H1 (cell line): Measurements from ENCODE around the gene ANXA3. TPM values are rescaled to one million over a fixed set of nuclear protein-coding genes. Genes with fewer than 3 reads are reported as not detected.

Source experiments
- CTCF ChIA-PET: fragments of 300-600 bp; sonication (Branson Sonifier 250); formaldehyde crosslinking; loops from one replicate; lab custom pipeline; 2021; ENCODE audit not compliant: partially characterized antibody; lab: Charles Lee
- POLR2A ChIA-PET: fragments of 300-600 bp; sonication (Branson Sonifier 250); formaldehyde crosslinking; loops from one replicate; lab custom pipeline; 2021; ENCODE audit warnings: inconsistent platforms; ENCODE audit not compliant: partially characterized antibody; lab: Charles Lee
- DNase-seq, 2 experiments: peaks; one replicate each; pipeline versions ENCODE4 v3.0.0 to v3.0.0-alpha.2; 2010 to 2022; ENCODE audit warnings: low spot score in 2 of 2, low read depth in 1 of 2, mixed read lengths in 1 of 2
- FAIRE-seq: peaks from 2 replicates; lab custom pipeline; 2011; peaks lifted over from hg19 to GRCh38; lab: Jason Lieb, UNC
- H2AFZ ChIP-seq: 2 replicates; pipeline ENCODE4 v1.8.1; 2012; ENCODE audit warnings: low read length, inconsistent platforms
- H2AK5ac ChIP-seq: 2 replicates; pipeline ENCODE4 v1.6.1; 2013; ENCODE audit warnings: low read depth, low read length
- H2BK120ac ChIP-seq: replicated peaks from 2 replicates; pipeline ENCODE3; 2013; ENCODE audit warnings: low read depth, low read length, inconsistent platforms
- H2BK12ac ChIP-seq: 2 replicates; pipeline ENCODE4 v1.6.1; 2013; ENCODE audit warnings: low read depth, low read length
- H2BK15ac ChIP-seq: 2 replicates; pipeline ENCODE4 v1.6.1; 2013; ENCODE audit warnings: low read length
- H2BK20ac ChIP-seq: 2 replicates; pipeline ENCODE4 v1.6.1; 2013; ENCODE audit warnings: low read length
- H2BK5ac ChIP-seq: 2 replicates; pipeline ENCODE4 v1.6.1; 2013; ENCODE audit warnings: low read depth, low read length
- H3K14ac ChIP-seq: 2 replicates; pipeline ENCODE4 v1.6.1; 2013; ENCODE audit warnings: inconsistent platforms; ENCODE audit not compliant: insufficient read length
- H3K18ac ChIP-seq: 2 replicates; pipeline ENCODE4 v1.6.1; 2013; ENCODE audit warnings: low read length; ENCODE audit errors: extremely low read depth
- H3K23ac ChIP-seq: 2 replicates; pipeline ENCODE4 v1.6.1; 2013; ENCODE audit warnings: inconsistent platforms; ENCODE audit not compliant: insufficient read length
- H3K23me2 ChIP-seq: 2 replicates; pipeline ENCODE4 v1.6.1; 2013; ENCODE audit warnings: low read depth, low read length
- H3K27ac ChIP-seq: 2 replicates; pipeline ENCODE4 v1.6.1; 2011; ENCODE audit warnings: low read depth, low read length, inconsistent platforms
- H3K27me3 ChIP-seq, 4 experiments: replicated peaks in 1 of 4; 1 replicate in 1 of 4; 2 replicates in 3 of 4; pipeline versions ENCODE4 v1.6.1 to v1.8.1; 2011 to 2013; ENCODE audit warnings: low read length in 3 of 4, mild to moderate bottlenecking in 3 of 4, inconsistent platforms in 2 of 4, mixed read lengths in 2 of 4, moderate library complexity in 1 of 4; ENCODE audit not compliant: control insufficient read depth in 3 of 4, insufficient read depth in 3 of 4; ENCODE audit errors: extremely low read depth in 1 of 4
- H3K36me3 ChIP-seq, 4 experiments: 2 replicates each; pipeline versions ENCODE4 v1.6.1 to v1.8.1; 2011 to 2013; ENCODE audit warnings: mild to moderate bottlenecking in 4 of 4, low read length in 3 of 4, moderate library complexity in 2 of 4, control low read depth in 1 of 4, inconsistent platforms in 1 of 4; ENCODE audit not compliant: insufficient read depth in 4 of 4, control insufficient read depth in 2 of 4
- H3K4ac ChIP-seq: replicated peaks from 2 replicates; pipeline ENCODE3; 2013; ENCODE audit warnings: low read length, low read depth, mixed read lengths, inconsistent platforms; ENCODE audit not compliant: insufficient read length
- H3K4me1 ChIP-seq, 4 experiments: replicated peaks in 1 of 4; 1 replicate in 1 of 4; 2 replicates in 3 of 4; pipeline versions ENCODE4 v1.6.1 to v1.8.1; 2011 to 2013; ENCODE audit warnings: low read length in 3 of 4, inconsistent platforms in 2 of 4, mixed read lengths in 1 of 4; ENCODE audit not compliant: insufficient read depth in 4 of 4, control insufficient read depth in 3 of 4
- H3K4me2 ChIP-seq, 2 experiments: 2 replicates each; pipeline versions ENCODE4 v1.6.1 to v1.8.1; 2011 to 2013; ENCODE audit warnings: low read depth in 2 of 2, low read length in 2 of 2, control low read depth in 1 of 2, inconsistent platforms in 1 of 2, mild to moderate bottlenecking in 1 of 2; ENCODE audit not compliant: insufficient read depth in 1 of 2
- H3K4me3 ChIP-seq, 4 experiments: fragments of 200-600, 300-600 bp in 1 of 4; sonication (generic), shearing (Covaris generic), sonication (Bioruptor Twin) in 1 of 4; 2 replicates each; pipeline versions ENCODE4 v1.5.1 to v1.8.1; 2011 to 2016; ENCODE audit warnings: low read length in 4 of 4, low read depth in 3 of 4, control low read depth in 2 of 4, inconsistent platforms in 2 of 4, mild to moderate bottlenecking in 2 of 4, mixed read lengths in 1 of 4, moderate library complexity in 1 of 4; ENCODE audit not compliant: insufficient read depth in 2 of 4; ENCODE audit errors: extremely low read depth in 1 of 4
- H3K56ac ChIP-seq: replicated peaks from 2 replicates; pipeline ENCODE3; 2013; ENCODE audit warnings: low read depth, mild to moderate bottlenecking, mixed read lengths, low read length, inconsistent platforms; ENCODE audit not compliant: insufficient read length
- H3K79me1 ChIP-seq: 2 replicates; pipeline ENCODE4 v1.6.1; 2013; ENCODE audit warnings: low read depth, low read length, control low read depth
- H3K79me2 ChIP-seq, 2 experiments: 2 replicates each; pipeline versions ENCODE4 v1.6.1 to v1.8.1; 2012 to 2013; ENCODE audit warnings: low read length in 2 of 2, mild to moderate bottlenecking in 2 of 2, inconsistent platforms in 1 of 2; ENCODE audit not compliant: insufficient read depth in 2 of 2, control insufficient read depth in 1 of 2
- H3K9ac ChIP-seq, 4 experiments: replicated peaks in 1 of 4; 1 replicate in 1 of 4; 2 replicates in 3 of 4; pipeline versions ENCODE4 v1.6.1 to v1.8.1; 2011 to 2013; ENCODE audit warnings: low read depth in 3 of 4, low read length in 3 of 4, control low read depth in 2 of 4, mild to moderate bottlenecking in 2 of 4, moderate library complexity in 2 of 4, inconsistent platforms in 1 of 4; ENCODE audit errors: extremely low read depth in 1 of 4
- H3K9me3 ChIP-seq, 2 experiments: 2 replicates each; pipeline versions ENCODE4 v1.6.1 to v1.8.1; 2012 to 2013; ENCODE audit warnings: mild to moderate bottlenecking in 2 of 2, moderate library complexity in 2 of 2, control low read depth in 1 of 2, inconsistent platforms in 1 of 2, low read depth in 1 of 2, low read length in 1 of 2, mixed read lengths in 1 of 2; ENCODE audit not compliant: insufficient read depth in 2 of 2
- H4K20me1 ChIP-seq, 2 experiments: replicated peaks in 1 of 2; 2 replicates each; pipeline versions ENCODE3 to v1.8.1; 2011 to 2013; ENCODE audit warnings: inconsistent platforms in 2 of 2, low read length in 2 of 2, mild to moderate bottlenecking in 1 of 2; ENCODE audit not compliant: insufficient read depth in 2 of 2, control insufficient read depth in 1 of 2
- H4K5ac ChIP-seq: 2 replicates; pipeline ENCODE4 v1.6.1; 2013; ENCODE audit warnings: low read length, low read depth, mixed read lengths, inconsistent platforms; ENCODE audit not compliant: insufficient read length
- H4K8ac ChIP-seq: 2 replicates; pipeline ENCODE4 v1.8.0; 2013; ENCODE audit warnings: mild to moderate bottlenecking, moderate library complexity, low read length, inconsistent platforms; ENCODE audit not compliant: insufficient read depth; ENCODE audit errors: extremely low read depth
- H4K91ac ChIP-seq: replicated peaks from 2 replicates; pipeline ENCODE3; 2013; ENCODE audit warnings: low read length, mixed read lengths, inconsistent platforms; ENCODE audit not compliant: insufficient read length
- BCL11A ChIP-seq, 2 experiments: IDR thresholded peaks; one replicate each; pipeline ENCODE4 v1.6.1; 2011; ENCODE audit warnings: low read depth in 2 of 2, low read length in 2 of 2, mild to moderate bottlenecking in 2 of 2
- EZH2 ChIP-seq: fragments of 200-600 bp; sonication (generic); IDR thresholded peaks from 2 replicates; pipeline ENCODE4 v1.7.1; 2012; ENCODE audit warnings: low read depth, mild to moderate bottlenecking, moderate library complexity, low read length, inconsistent platforms; ENCODE audit not compliant: severe bottlenecking
- GABPA ChIP-seq: IDR thresholded peaks from 2 replicates; pipeline ENCODE4 v1.6.1; 2011; ENCODE audit warnings: mild to moderate bottlenecking, low read length, moderate library complexity, borderline replicate concordance; ENCODE audit not compliant: insufficient read depth
- TAF1 ChIP-seq: IDR thresholded peaks from 2 replicates; pipeline ENCODE4 v1.6.1; 2011; ENCODE audit warnings: mild to moderate bottlenecking, low read depth, low read length
- TEAD4 ChIP-seq: IDR thresholded peaks from 2 replicates; pipeline ENCODE4 v1.6.1; 2012; ENCODE audit warnings: low read depth, low read length, inconsistent platforms, mixed read lengths
- YY1 ChIP-seq: IDR thresholded peaks from 2 replicates; pipeline ENCODE4 v1.6.1; 2011; ENCODE audit warnings: low read depth, mild to moderate bottlenecking, low read length
- WGBS, 2 experiments: shearing (Covaris generic) in 1 of 2; methylation state at CpG; one replicate each; pipeline versions ENCODE4 v1.1.6 to v1.1.7; 2013 to 2015; ENCODE audit warnings: low lambda C conversion rate in 2 of 2, mixed read lengths in 2 of 2, inconsistent platforms in 1 of 2, low coverage in 1 of 2, missing lambda C conversion rate in 1 of 2; ENCODE audit not compliant: insufficient replicate concordance in 2 of 2, insufficient coverage in 1 of 2, insufficient read length in 1 of 2; ENCODE audit errors: extremely low coverage in 1 of 2, missing lambda C conversion rate in 1 of 2; 5-methylcytosine and 5-hydroxymethylcytosine counted together
- polyA plus RNA-seq, 7 experiments: library from polyadenylated mRNA; depleted of rRNA in 3 of 7; stranded (reverse) in 5 of 7; unstranded in 2 of 7; fragments of >200 nt in 5 of 7; fragments of 200-250 nt in 2 of 7; gene quantifications; 1 replicate in 5 of 7; 2 replicates in 1 of 7; 4 replicates in 1 of 7; pipeline versions ENCODE4 v1.2.1 to v1.2.3, GENCODE V29; 2011 to 2013; ENCODE audit warnings: missing spikeins in 2 of 7, mixed read lengths in 2 of 7
- total RNA-seq: library from RNA; stranded (reverse); fragmentation: NEBNext Ultra II Directional; extraction: Animal tissue kit (Norgen Biotek cat#: 25700); gene quantifications from 2 replicates; pipeline ENCODE4 v1.2.1, GENCODE V29; 2021
- TF ChIP-seq, protein P1 (sequence below): IDR thresholded peaks from 2 replicates; pipeline ENCODE4 v1.6.1; 2012; ENCODE audit warnings: inconsistent platforms
- TF ChIP-seq, protein P2 (sequence below): IDR thresholded peaks from 2 replicates; pipeline ENCODE4 v1.6.1; 2011; ENCODE audit warnings: low read depth, mild to moderate bottlenecking, low read length; ENCODE audit not compliant: insufficient read depth
- TF ChIP-seq, protein P3 (sequence below): IDR thresholded peaks from 2 replicates; pipeline ENCODE4 v1.6.1; 2012; ENCODE audit warnings: inconsistent platforms
- TF ChIP-seq, protein P4 (sequence below), 3 experiments: IDR thresholded peaks; 1 replicate in 2 of 3; 2 replicates in 1 of 3; pipeline versions ENCODE4 v1.5.1 to v1.6.1; 2011; ENCODE audit warnings: low read length in 3 of 3, mild to moderate bottlenecking in 3 of 3, inconsistent platforms in 2 of 3, low read depth in 1 of 3, moderate library complexity in 1 of 3; ENCODE audit not compliant: insufficient read depth in 1 of 3; ENCODE audit errors: control extremely low read depth in 1 of 3

ANXA3 gene
- total and polyA plus RNA-seq, 2 of the 8 experiments (the other 6 are each of a cell fraction or from before 2014, with no cell fraction given) = 10.3 to 27.3 TPM

DNA sequence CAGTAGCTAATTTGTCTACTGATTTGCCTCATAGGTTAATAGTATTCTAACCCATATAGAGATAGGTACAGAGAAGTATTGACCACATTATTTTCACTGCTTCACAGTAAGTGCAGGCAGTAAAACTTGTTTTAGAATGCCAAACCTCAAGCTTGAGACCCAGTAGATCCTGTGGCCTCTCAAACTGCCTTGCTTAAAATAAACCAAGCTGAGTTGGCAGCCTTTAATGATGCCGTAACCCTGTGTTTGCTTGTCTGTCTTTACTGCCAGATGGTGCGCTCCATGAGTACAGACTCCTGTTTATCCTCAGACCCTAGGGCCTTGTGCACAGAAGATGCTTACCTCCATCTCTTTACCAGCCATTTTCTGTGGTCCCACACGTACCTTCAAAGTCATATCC lies 50.8 kb downstream of the ANXA3 start:
- H4K20me1 ChIP-seq = no peaks in the 10 kb centered on the region
- no peaks in the 10 kb centered on the region for H3K79me2 ChIP-seq
- H3K4me3 ChIP-seq = no peak overlapping the region
- no peaks in the 10 kb centered on the region for H3K27me3 ChIP-seq
- H3K56ac ChIP-seq = no peak overlapping the region
- no peak overlapping the region for H3K23ac ChIP-seq
- no peak overlapping the region for H4K91ac ChIP-seq
- no peaks in the 10 kb centered on the region for H3K4me1 ChIP-seq
- no peak overlapping the region for H3K9ac ChIP-seq
- no peak overlapping the region for H2AK5ac ChIP-seq
- no peak overlapping the region for H2BK120ac ChIP-seq
- no peak overlapping the region for H3K18ac ChIP-seq
- no peak overlapping the region for H2BK15ac ChIP-seq
- H3K23me2 ChIP-seq = no peaks in the 10 kb centered on the region; the same call in 1 of the 2 replicates
- H3K9me3 ChIP-seq = no peaks in the 10 kb centered on the region
- POLR2A ChIA-PET = no interaction called here
- no peak overlapping the region for H3K4ac ChIP-seq
- no peak overlapping the region for H3K4me2 ChIP-seq
- H2BK20ac ChIP-seq = no peak overlapping the region
- no peak overlapping the region for H3K14ac ChIP-seq
- H3K36me3 ChIP-seq = no peaks in the 10 kb centered on the region; a peak in 1 of 8 replicates
- no peak overlapping the region for H2BK12ac ChIP-seq
- H3K27ac ChIP-seq = no peak overlapping the region
- H4K5ac ChIP-seq = no peak overlapping the region
- H4K8ac ChIP-seq = no peak overlapping the region
- CTCF ChIA-PET = interaction anchor here (0.6 to 2.8 kb wide), 4 partner anchors 10 to 215 kb away, joined by 3 to 17 read pairs (median 5); no protein-coding TSS in a partner anchor
- FAIRE-seq (no peak), DNase-seq (no peak)
- no peaks in the 10 kb centered on the region for H3K79me1 ChIP-seq
- WGBS, 2 experiments = 98% methylated on average over 3 of the region's 3 CpGs; no CpG with 5 or more reads in 1 of the 2 experiments
- H2BK5ac ChIP-seq = no peak overlapping the region
- no peak overlapping the region for H2AFZ ChIP-seq
- TF ChIP-seq TAF1 (no peak), EZH2 (no peak), BCL11A (IDR thresholded peaks at IDR 0.05; ENCODE audit: low read depth in 2 of 2, low read length in 2 of 2) (no peak), YY1 (no peak), TEAD4 (no peak), GABPA (no peak)
- TF ChIP-seq, protein P1, sequence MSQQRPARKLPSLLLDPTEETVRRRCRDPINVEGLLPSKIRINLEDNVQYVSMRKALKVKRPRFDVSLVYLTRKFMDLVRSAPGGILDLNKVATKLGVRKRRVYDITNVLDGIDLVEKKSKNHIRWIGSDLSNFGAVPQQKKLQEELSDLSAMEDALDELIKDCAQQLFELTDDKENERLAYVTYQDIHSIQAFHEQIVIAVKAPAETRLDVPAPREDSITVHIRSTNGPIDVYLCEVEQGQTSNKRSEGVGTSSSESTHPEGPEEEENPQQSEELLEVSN = no peak
- TF ChIP-seq, protein P2, sequence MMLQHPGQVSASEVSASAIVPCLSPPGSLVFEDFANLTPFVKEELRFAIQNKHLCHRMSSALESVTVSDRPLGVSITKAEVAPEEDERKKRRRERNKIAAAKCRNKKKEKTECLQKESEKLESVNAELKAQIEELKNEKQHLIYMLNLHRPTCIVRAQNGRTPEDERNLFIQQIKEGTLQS = no peak
- TF ChIP-seq, protein P3, sequence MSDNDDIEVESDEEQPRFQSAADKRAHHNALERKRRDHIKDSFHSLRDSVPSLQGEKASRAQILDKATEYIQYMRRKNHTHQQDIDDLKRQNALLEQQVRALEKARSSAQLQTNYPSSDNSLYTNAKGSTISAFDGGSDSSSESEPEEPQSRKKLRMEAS = no peak
- TF ChIP-seq, protein P4, sequence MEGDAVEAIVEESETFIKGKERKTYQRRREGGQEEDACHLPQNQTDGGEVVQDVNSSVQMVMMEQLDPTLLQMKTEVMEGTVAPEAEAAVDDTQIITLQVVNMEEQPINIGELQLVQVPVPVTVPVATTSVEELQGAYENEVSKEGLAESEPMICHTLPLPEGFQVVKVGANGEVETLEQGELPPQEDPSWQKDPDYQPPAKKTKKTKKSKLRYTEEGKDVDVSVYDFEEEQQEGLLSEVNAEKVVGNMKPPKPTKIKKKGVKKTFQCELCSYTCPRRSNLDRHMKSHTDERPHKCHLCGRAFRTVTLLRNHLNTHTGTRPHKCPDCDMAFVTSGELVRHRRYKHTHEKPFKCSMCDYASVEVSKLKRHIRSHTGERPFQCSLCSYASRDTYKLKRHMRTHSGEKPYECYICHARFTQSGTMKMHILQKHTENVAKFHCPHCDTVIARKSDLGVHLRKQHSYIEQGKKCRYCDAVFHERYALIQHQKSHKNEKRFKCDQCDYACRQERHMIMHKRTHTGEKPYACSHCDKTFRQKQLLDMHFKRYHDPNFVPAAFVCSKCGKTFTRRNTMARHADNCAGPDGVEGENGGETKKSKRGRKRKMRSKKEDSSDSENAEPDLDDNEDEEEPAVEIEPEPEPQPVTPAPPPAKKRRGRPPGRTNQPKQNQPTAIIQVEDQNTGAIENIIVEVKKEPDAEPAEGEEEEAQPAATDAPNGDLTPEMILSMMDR (IDR thresholded peaks at IDR 0.05; ENCODE audit: control extremely low read depth in 1 of 3, insufficient read depth in 1 of 3, low read depth in 1 of 3, low read length in 3 of 3) = no peak
